Measurements from ENCODE around the gene STON2.

Gene STON2

DNA sequence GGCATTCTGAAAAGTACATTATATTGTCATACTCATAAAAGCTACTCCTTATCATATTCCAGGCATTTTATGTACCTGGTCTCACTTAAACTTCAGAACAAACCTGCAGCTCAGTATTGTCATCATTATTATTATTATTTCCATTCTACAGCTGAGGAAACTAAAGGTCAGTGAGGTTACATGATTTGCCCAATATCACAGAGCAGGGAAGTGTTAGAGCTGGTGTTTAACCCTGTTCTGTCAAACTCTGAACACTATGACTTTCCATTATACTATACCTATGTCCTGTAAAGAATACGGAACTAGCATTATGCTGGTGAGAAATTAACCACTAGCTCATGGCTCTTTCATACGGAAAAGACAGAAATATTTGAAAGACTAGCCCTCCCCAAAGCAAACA is 56.4 kb downstream of the STON2 start:
- no peak overlapping the region for H3K4me3 ChIP-seq (ENCODE audit: control insufficient read depth, low read depth, low read length)
- DNase-seq (ENCODE audit: low read depth), result no peak
- TF ChIP-seq, protein P1, sequence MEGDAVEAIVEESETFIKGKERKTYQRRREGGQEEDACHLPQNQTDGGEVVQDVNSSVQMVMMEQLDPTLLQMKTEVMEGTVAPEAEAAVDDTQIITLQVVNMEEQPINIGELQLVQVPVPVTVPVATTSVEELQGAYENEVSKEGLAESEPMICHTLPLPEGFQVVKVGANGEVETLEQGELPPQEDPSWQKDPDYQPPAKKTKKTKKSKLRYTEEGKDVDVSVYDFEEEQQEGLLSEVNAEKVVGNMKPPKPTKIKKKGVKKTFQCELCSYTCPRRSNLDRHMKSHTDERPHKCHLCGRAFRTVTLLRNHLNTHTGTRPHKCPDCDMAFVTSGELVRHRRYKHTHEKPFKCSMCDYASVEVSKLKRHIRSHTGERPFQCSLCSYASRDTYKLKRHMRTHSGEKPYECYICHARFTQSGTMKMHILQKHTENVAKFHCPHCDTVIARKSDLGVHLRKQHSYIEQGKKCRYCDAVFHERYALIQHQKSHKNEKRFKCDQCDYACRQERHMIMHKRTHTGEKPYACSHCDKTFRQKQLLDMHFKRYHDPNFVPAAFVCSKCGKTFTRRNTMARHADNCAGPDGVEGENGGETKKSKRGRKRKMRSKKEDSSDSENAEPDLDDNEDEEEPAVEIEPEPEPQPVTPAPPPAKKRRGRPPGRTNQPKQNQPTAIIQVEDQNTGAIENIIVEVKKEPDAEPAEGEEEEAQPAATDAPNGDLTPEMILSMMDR (IDR thresholded peaks at IDR 0.05; ENCODE audit: control insufficient read depth, insufficient read depth, low read depth, low read length, missing control alignments), result no peak

DNA sequence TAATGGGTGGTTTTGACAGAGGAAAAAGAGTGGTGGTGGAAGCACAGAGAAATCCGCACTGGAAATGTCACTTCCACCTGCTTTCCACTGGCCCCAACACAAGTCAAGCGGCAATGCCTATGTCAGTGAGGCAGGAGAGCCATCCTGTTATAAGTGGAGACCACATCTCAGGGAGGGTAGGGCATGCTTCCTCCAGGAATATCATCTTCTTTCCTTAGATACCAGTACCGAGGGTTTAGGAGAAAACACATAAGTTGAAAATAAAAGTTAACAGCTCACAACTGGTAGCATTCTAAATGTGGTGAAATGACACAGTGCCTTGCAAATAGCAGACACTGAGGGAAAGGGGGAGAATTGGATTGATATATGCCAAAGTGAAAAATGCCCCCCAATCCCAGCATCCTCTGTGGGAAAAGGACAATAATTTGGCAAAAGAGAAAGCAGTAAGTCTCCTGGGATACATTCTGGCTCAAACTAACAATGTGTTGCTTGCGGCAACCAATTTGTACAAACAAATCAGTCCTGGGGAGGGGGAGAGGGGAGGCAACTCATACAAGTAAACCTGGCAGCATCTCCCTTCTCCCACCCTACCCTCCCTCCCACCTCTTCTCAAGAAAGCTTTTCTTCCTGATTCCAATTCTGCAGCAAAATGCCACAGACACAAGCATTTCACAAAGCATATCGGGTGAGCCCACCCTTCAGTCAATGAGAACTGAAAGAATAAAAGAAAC is 57.1 kb downstream of the STON2 start:
- no peak for DNase-seq (ENCODE audit: low read depth)
- TF ChIP-seq, protein P1 (IDR thresholded peaks at IDR 0.05; ENCODE audit: control insufficient read depth, insufficient read depth, low read depth, low read length, missing control alignments), result no peak
- no peak overlapping the region for H3K4me3 ChIP-seq (ENCODE audit: control insufficient read depth, low read depth, low read length)

DNA sequence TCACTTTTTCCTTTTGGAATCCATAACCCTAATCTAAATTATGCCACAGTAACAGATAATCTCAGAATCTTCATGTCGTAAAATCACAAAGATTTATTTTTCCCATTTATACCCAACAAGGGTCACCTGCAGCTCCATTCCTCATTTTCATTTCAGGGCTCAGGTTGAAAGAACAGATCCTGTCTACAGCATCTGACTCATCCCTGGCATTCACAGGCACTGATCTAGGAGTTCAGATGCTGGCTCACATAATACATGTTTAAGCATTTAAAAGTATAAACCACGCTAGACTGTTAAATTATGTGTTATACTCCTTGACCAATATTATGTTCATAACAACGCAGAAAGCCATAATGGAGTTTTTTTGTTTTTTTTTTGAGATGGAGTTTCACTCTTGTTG is 58.3 kb downstream of the STON2 start:
- H3K4me3 ChIP-seq (ENCODE audit: control insufficient read depth, low read depth, low read length), result no peak overlapping the region
- TF ChIP-seq, protein P1 (IDR thresholded peaks at IDR 0.05; ENCODE audit: control insufficient read depth, insufficient read depth, low read depth, low read length, missing control alignments), result no peak
- no peak for DNase-seq (ENCODE audit: low read depth)

DNA sequence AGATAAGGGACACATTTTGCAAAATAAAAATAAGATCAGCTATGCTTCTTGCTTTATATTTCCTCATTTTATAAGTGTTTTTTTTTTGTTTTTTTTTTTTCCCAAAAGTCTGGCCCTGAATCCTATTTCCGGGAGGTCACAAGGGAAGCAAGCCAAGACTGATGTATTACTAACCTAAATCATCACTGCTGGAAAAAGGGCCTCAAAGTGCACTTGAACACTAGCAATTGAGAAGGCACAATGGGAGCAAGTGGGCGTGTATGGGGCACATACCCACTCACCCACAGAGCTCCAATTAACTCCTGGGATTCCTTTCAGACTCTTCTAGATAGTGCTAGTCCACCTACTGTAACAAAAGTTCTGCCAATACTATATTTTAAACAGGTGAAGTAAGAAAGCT is 58.8 kb downstream of the STON2 start:
- DNase-seq (ENCODE audit: low read depth), result no peak
- TF ChIP-seq, protein P1 (IDR thresholded peaks at IDR 0.05; ENCODE audit: control insufficient read depth, insufficient read depth, low read depth, low read length, missing control alignments), result no peak
- H3K4me3 ChIP-seq (ENCODE audit: control insufficient read depth, low read depth, low read length), result no peak overlapping the region

DNA sequence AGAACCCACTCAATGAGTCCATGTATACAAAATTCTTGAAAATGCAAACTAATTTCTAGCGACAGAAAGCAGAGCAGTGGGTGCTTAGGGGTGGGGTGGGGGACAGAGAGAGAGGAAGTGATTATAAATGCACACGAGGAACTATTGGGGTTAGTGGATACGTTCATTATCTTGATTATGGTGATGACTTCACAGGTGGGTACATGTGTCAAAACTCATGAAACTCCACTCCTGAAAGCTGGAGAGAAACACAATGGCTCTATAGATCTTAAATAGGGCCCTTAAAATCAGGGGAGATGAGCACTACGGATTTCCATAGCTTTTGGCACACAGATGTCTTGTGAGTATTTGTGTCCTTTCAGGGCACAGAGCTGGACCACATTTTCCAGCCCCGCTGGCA is 59.9 kb downstream of the STON2 start:
- DNase-seq (ENCODE audit: low read depth), result no peak
- TF ChIP-seq, protein P1 (IDR thresholded peaks at IDR 0.05; ENCODE audit: control insufficient read depth, insufficient read depth, low read depth, low read length, missing control alignments), result no peak

DNA sequence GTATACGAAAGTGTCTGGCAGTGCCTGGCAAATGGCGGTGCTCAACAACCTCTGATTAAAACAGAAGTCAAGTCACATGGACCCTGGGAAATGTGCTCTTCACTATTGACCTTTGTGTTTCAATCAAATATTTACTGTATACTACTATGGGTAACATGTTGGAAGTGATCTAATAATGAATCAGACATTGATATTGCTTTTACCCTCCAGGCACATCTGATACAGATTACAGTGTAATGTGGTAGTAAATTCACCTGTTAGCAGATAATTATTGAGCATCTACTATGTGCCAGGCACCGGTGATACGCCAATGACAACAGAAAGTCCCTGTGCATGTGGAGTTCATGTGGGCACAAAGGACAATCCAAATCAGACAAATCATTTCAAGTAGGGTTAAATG is 63.1 kb downstream of the STON2 start:
- TF ChIP-seq, protein P1 (IDR thresholded peaks at IDR 0.05; ENCODE audit: control insufficient read depth, insufficient read depth, low read depth, low read length, missing control alignments), result no peak
- no peak for DNase-seq (ENCODE audit: low read depth)
- no peak overlapping the region for H3K4me3 ChIP-seq (ENCODE audit: control insufficient read depth, low read depth, low read length)

More for the DNA sequence above, 59.9 kb downstream of the STON2 start:
- no peak overlapping the region for H3K4me3 ChIP-seq (ENCODE audit: control insufficient read depth, low read depth, low read length)

Data from AG09309 (cell line).